HL-60 (cell line): ENCODE results near the gene CTSD.

Experiments
- GABPA ChIP-seq: IDR thresholded peaks from 2 replicates; pipeline ENCODE4 v1.6.1; 2012; ENCODE audit warnings: low read depth
- POLR2AphosphoS5 ChIP-seq: IDR thresholded peaks from 2 replicates; pipeline ENCODE4 v1.6.1; 2012; ENCODE audit warnings: low read depth
- TF ChIP-seq, protein P1 (sequence below): IDR thresholded peaks from one replicate; pipeline ENCODE4 v1.5.1; 2011; ENCODE audit warnings: low read length, control low read depth, inconsistent platforms; ENCODE audit not compliant: insufficient read depth
- TF ChIP-seq, protein P2 (sequence below): IDR thresholded peaks from 2 replicates; pipeline ENCODE4 v1.6.1; 2012; ENCODE audit warnings: low read depth; ENCODE audit not compliant: insufficient replicate concordance

DNA sequence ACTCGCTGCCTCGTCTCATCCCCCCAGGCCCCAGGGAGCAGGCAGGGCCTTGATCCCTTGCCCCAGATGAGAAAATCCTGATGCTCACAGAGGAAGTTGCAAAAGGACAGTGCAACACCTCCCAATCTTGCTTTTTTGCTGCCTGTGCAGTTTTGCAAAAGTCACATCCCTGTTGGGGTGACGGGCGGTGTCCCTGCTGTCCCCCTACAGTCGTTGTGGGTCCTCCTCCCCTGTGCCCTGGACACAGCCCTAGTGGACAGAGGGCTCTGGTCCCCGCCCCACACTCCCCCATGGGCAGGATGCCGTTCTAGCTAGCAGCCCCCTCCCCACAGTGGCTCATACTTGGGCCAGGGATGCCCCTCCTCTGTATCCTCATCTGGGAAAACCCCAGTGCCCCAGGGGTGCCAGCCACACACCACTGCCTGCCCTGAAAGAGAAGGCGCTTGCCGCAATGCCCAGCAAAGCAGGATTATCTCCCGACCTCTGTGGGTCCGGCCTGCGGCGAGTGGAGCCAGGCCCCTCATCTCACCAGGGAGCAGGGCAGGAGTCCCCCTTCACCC is 18.4 kb upstream of the CTSD start:
- TF ChIP-seq, protein P1, sequence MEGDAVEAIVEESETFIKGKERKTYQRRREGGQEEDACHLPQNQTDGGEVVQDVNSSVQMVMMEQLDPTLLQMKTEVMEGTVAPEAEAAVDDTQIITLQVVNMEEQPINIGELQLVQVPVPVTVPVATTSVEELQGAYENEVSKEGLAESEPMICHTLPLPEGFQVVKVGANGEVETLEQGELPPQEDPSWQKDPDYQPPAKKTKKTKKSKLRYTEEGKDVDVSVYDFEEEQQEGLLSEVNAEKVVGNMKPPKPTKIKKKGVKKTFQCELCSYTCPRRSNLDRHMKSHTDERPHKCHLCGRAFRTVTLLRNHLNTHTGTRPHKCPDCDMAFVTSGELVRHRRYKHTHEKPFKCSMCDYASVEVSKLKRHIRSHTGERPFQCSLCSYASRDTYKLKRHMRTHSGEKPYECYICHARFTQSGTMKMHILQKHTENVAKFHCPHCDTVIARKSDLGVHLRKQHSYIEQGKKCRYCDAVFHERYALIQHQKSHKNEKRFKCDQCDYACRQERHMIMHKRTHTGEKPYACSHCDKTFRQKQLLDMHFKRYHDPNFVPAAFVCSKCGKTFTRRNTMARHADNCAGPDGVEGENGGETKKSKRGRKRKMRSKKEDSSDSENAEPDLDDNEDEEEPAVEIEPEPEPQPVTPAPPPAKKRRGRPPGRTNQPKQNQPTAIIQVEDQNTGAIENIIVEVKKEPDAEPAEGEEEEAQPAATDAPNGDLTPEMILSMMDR = no peak
- TF ChIP-seq POLR2AphosphoS5 = no peak
- TF ChIP-seq GABPA = no peak
- TF ChIP-seq, protein P2, sequence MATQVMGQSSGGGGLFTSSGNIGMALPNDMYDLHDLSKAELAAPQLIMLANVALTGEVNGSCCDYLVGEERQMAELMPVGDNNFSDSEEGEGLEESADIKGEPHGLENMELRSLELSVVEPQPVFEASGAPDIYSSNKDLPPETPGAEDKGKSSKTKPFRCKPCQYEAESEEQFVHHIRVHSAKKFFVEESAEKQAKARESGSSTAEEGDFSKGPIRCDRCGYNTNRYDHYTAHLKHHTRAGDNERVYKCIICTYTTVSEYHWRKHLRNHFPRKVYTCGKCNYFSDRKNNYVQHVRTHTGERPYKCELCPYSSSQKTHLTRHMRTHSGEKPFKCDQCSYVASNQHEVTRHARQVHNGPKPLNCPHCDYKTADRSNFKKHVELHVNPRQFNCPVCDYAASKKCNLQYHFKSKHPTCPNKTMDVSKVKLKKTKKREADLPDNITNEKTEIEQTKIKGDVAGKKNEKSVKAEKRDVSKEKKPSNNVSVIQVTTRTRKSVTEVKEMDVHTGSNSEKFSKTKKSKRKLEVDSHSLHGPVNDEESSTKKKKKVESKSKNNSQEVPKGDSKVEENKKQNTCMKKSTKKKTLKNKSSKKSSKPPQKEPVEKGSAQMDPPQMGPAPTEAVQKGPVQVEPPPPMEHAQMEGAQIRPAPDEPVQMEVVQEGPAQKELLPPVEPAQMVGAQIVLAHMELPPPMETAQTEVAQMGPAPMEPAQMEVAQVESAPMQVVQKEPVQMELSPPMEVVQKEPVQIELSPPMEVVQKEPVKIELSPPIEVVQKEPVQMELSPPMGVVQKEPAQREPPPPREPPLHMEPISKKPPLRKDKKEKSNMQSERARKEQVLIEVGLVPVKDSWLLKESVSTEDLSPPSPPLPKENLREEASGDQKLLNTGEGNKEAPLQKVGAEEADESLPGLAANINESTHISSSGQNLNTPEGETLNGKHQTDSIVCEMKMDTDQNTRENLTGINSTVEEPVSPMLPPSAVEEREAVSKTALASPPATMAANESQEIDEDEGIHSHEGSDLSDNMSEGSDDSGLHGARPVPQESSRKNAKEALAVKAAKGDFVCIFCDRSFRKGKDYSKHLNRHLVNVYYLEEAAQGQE = no peak
